ENCODE data around the gene DERA. TPM values are rescaled to one million over a fixed set of nuclear protein-coding genes. Genes with fewer than 3 reads are reported as not detected.

Gene DERA
- total RNA-seq, 2 experiments from 2014 or later = 24.5 to 28.3 TPM

DNA sequence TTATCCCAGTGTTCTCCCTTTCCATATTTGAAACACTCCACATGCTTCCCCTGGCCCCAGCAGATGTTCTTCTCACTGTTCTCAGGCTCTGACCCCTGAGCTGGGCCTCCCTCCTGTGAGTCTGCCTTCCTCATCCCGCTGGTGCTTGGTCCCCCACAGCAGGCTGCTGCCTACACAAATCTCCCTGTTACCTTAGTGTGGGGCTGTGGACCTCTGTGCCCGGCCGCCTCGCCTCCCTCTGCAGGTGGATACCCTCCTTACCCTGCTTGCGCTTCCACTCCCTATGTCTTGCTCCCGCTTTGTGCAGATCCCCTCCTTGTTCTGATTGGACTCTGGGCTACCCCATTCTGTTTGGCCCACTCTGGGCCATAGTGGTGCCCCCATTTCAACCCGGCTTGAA is 6.9 kb downstream of the DERA start:
- peaks cover 7% of the 10 kb centered on the region for H3K36me3 Mint-ChIP-seq (ENCODE audit: low read depth)
- H3K9me3 Mint-ChIP-seq = no peaks in the 10 kb centered on the region
- H3K27ac Mint-ChIP-seq = no peak overlapping the region
- ChIA-PET CTCF (no interaction called here), POLR2A (no interaction called here)
- no peak for TF ChIP-seq CTCF (IDR thresholded peaks at IDR 0.05)
- no peak overlapping the region for H3K4me3 Mint-ChIP-seq
- no peaks in the 10 kb centered on the region for H3K27me3 Mint-ChIP-seq
- H3K4me1 Mint-ChIP-seq (ENCODE audit: low read depth) = peaks cover 5% of the 10 kb centered on the region
- ATAC-seq = no peak
- DNase-seq = no peak
- intact Hi-C loops (cut with micrococcal nuclease) = no loop called here

- intact Hi-C loops (cut with micrococcal nuclease) = no loop called here
- TF ChIP-seq CTCF (IDR thresholded peaks at IDR 0.05) = no peak
- no peak for DNase-seq
- H3K27me3 Mint-ChIP-seq = no peaks in the 10 kb centered on the region
- ATAC-seq = no peak
- CTCF ChIA-PET = no interaction called here
- peaks cover 11% of the 10 kb centered on the region for H3K36me3 Mint-ChIP-seq (ENCODE audit: low read depth)
- H3K9me3 Mint-ChIP-seq = no peaks in the 10 kb centered on the region
- no peak overlapping the region for H3K27ac Mint-ChIP-seq
- H3K4me1 Mint-ChIP-seq (ENCODE audit: low read depth) = peaks cover 8% of the 10 kb centered on the region
- H3K4me3 Mint-ChIP-seq = no peak overlapping the region
- POLR2A ChIA-PET = no interaction called here
Observed at GRCh38 chr12:15919418-15919817, 8.3 kb downstream of the DERA start.

GRCh38 chr12:15924956-15925355 is 13.8 kb downstream of the DERA start:
- ChIA-PET POLR2A (no interaction called here), CTCF (no interaction called here)
- intact Hi-C loops (cut with micrococcal nuclease) = no loop called here
- no peak for TF ChIP-seq CTCF (IDR thresholded peaks at IDR 0.05)
- no peak for DNase-seq
- no peak for ATAC-seq
- H3K4me3 Mint-ChIP-seq = no peak overlapping the region
- no peak overlapping the region for H3K27ac Mint-ChIP-seq
- H3K9me3 Mint-ChIP-seq = no peaks in the 10 kb centered on the region
- H3K27me3 Mint-ChIP-seq = no peaks in the 10 kb centered on the region
- peaks cover 7% of the 10 kb centered on the region for H3K36me3 Mint-ChIP-seq (ENCODE audit: low read depth)
- H3K4me1 Mint-ChIP-seq (ENCODE audit: low read depth) = peaks cover 4% of the 10 kb centered on the region

GRCh38 chr12:15928346-15928745 is 17.2 kb downstream of the DERA start:
- no peak overlapping the region for H3K27ac Mint-ChIP-seq
- DNase-seq = no peak
- intact Hi-C loops (cut with micrococcal nuclease) = no loop called here
- ChIA-PET CTCF (interaction anchor here (1.6 kb wide), 1 partner anchor 11 kb away, joined by 3 read pairs; no protein-coding TSS in a partner anchor), POLR2A (no interaction called here)
- TF ChIP-seq CTCF (IDR thresholded peaks at IDR 0.05) = no peak
- peaks cover 16% of the 10 kb centered on the region for H3K36me3 Mint-ChIP-seq (ENCODE audit: low read depth)
- peaks cover 3% of the 10 kb centered on the region for H3K9me3 Mint-ChIP-seq
- H3K27me3 Mint-ChIP-seq = no peaks in the 10 kb centered on the region
- peaks cover 16% of the 10 kb centered on the region for H3K4me1 Mint-ChIP-seq (ENCODE audit: low read depth)
- ATAC-seq = no peak
- H3K4me3 Mint-ChIP-seq = no peak overlapping the region

DNA sequence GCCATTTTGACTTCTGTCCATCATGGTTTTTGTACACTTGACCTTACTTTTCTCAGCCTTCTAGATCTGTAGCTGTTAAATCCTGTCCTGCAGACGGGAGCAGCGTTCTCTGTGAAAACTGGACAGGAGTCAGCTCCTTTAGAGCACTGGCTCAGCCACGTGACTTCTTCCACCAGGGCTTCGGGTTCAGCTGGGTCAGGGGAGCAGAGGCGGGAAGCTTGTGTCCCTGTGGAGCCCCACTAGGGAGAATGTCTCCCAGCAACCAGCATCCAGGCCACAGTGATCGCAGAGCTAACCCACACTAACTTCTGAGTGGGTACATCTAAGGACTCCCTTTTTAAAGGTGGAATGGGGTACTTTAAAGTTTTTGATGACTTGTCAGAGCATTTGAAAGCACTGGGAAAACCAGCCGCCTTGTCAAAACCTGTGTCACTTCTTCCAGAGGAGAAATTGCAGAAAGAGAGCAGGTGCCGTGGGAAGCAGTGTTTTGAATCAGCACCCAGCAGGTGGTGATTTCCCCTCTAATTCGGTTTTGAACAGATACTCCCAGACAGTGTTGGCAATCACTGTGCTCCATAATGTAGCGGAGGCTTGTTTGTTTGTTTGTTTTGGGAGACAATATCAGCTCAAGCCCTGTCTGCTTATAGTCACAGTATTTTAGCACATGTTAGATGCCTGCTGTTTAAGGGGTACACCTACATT is 17.9 kb downstream of the DERA start:
- peaks cover 13% of the 10 kb centered on the region for H3K4me1 Mint-ChIP-seq (ENCODE audit: low read depth)
- no peak overlapping the region for H3K27ac Mint-ChIP-seq
- intact Hi-C loops (cut with micrococcal nuclease) = no loop called here
- H3K4me3 Mint-ChIP-seq = no peak overlapping the region
- TF ChIP-seq CTCF (IDR thresholded peaks at IDR 0.05) = no peak
- no peak for DNase-seq
- POLR2A ChIA-PET = interaction anchor here (0.6 kb wide), 1 partner anchor 14 kb away, joined by 3 read pairs; no protein-coding TSS in a partner anchor
- peaks cover 3% of the 10 kb centered on the region for H3K9me3 Mint-ChIP-seq
- H3K36me3 Mint-ChIP-seq (ENCODE audit: low read depth) = peaks cover 18% of the 10 kb centered on the region
- H3K27me3 Mint-ChIP-seq = no peaks in the 10 kb centered on the region
- ATAC-seq = no peak
- CTCF ChIA-PET = interaction anchor here (1.3 to 1.6 kb wide), 2 partner anchors 10 to 50 kb away, joined by 3 read pairs; no protein-coding TSS in a partner anchor
